GM23338 (cell line): ENCODE results near the gene CBFA2T2.

Experiments
- CREB1 ChIP-seq: fragments of 250-450 bp; sonication (Bioruptor Pico); IDR thresholded peaks from 2 replicates; pipeline ENCODE4 v1.5.0; 2020; ENCODE audit warnings: low read depth, mild to moderate bottlenecking, moderate library complexity
- CTCF ChIP-seq, 2 experiments: fragments of 200-600 bp in 1 of 2; sonication (generic) in 1 of 2; conservative IDR thresholded peaks; 2 replicates each; pipeline versions ENCODE4 v1.5.1 to v1.6.1; 2016 to 2017; ENCODE audit warnings: antibody characterized with exemption in 2 of 2, low read depth in 2 of 2, mild to moderate bottlenecking in 2 of 2, moderate library complexity in 1 of 2
- EZH2 ChIP-seq: fragments of 200-600 bp; sonication (generic); IDR thresholded peaks from one replicate; pipeline ENCODE4 v1.8.0; 2017; ENCODE audit warnings: antibody characterized with exemption, mild to moderate bottlenecking, low read depth; ENCODE audit not compliant: unreplicated experiment
- REST ChIP-seq: IDR thresholded peaks from one replicate; pipeline ENCODE4 v1.6.1; 2018; ENCODE audit warnings: antibody characterized with exemption; ENCODE audit not compliant: unreplicated experiment

- TF ChIP-seq CREB1 (CRISPR knock-in tag) (no peak), CTCF (conservative IDR thresholded peaks at IDR 0.05; ENCODE audit: low read depth in 2 of 2) (no peak), EZH2 (no peak), REST (no peak)
Measured at GRCh38 chr20:33671573-33672288, 181.8 kb downstream of the CBFA2T2 start.
